H1 (cell line): ENCODE data around the gene SSTR5. TPM values are rescaled to one million over a fixed set of nuclear protein-coding genes. Genes with fewer than 3 reads are reported as not detected.

Source experiments
- CTCF ChIA-PET: fragments of 300-600 bp; sonication (Branson Sonifier 250); formaldehyde crosslinking; loops from one replicate; lab custom pipeline; 2021; ENCODE audit not compliant: partially characterized antibody; lab: Charles Lee
- POLR2A ChIA-PET: fragments of 300-600 bp; sonication (Branson Sonifier 250); formaldehyde crosslinking; loops from one replicate; lab custom pipeline; 2021; ENCODE audit warnings: inconsistent platforms; ENCODE audit not compliant: partially characterized antibody; lab: Charles Lee
- DNase-seq, 2 experiments: peaks; one replicate each; pipeline versions ENCODE4 v3.0.0 to v3.0.0-alpha.2; 2010 to 2022; ENCODE audit warnings: low spot score in 2 of 2, low read depth in 1 of 2, mixed read lengths in 1 of 2
- FAIRE-seq: peaks from 2 replicates; lab custom pipeline; 2011; peaks lifted over from hg19 to GRCh38; lab: Jason Lieb, UNC
- H2AFZ ChIP-seq: 2 replicates; pipeline ENCODE4 v1.8.1; 2012; ENCODE audit warnings: low read length, inconsistent platforms
- H2AK5ac ChIP-seq: 2 replicates; pipeline ENCODE4 v1.6.1; 2013; ENCODE audit warnings: low read depth, low read length
- H2BK120ac ChIP-seq: replicated peaks from 2 replicates; pipeline ENCODE3; 2013; ENCODE audit warnings: low read depth, low read length, inconsistent platforms
- H2BK12ac ChIP-seq: 2 replicates; pipeline ENCODE4 v1.6.1; 2013; ENCODE audit warnings: low read depth, low read length
- H2BK15ac ChIP-seq: 2 replicates; pipeline ENCODE4 v1.6.1; 2013; ENCODE audit warnings: low read length
- H2BK20ac ChIP-seq: 2 replicates; pipeline ENCODE4 v1.6.1; 2013; ENCODE audit warnings: low read length
- H2BK5ac ChIP-seq: 2 replicates; pipeline ENCODE4 v1.6.1; 2013; ENCODE audit warnings: low read depth, low read length
- H3K14ac ChIP-seq: 2 replicates; pipeline ENCODE4 v1.6.1; 2013; ENCODE audit warnings: inconsistent platforms; ENCODE audit not compliant: insufficient read length
- H3K18ac ChIP-seq: 2 replicates; pipeline ENCODE4 v1.6.1; 2013; ENCODE audit warnings: low read length; ENCODE audit errors: extremely low read depth
- H3K23ac ChIP-seq: 2 replicates; pipeline ENCODE4 v1.6.1; 2013; ENCODE audit warnings: inconsistent platforms; ENCODE audit not compliant: insufficient read length
- H3K23me2 ChIP-seq: 2 replicates; pipeline ENCODE4 v1.6.1; 2013; ENCODE audit warnings: low read depth, low read length
- H3K27ac ChIP-seq: 2 replicates; pipeline ENCODE4 v1.6.1; 2011; ENCODE audit warnings: low read depth, low read length, inconsistent platforms
- H3K27me3 ChIP-seq, 4 experiments: replicated peaks in 1 of 4; 1 replicate in 1 of 4; 2 replicates in 3 of 4; pipeline versions ENCODE4 v1.6.1 to v1.8.1; 2011 to 2013; ENCODE audit warnings: low read length in 3 of 4, mild to moderate bottlenecking in 3 of 4, inconsistent platforms in 2 of 4, mixed read lengths in 2 of 4, moderate library complexity in 1 of 4; ENCODE audit not compliant: control insufficient read depth in 3 of 4, insufficient read depth in 3 of 4; ENCODE audit errors: extremely low read depth in 1 of 4
- H3K36me3 ChIP-seq, 4 experiments: 2 replicates each; pipeline versions ENCODE4 v1.6.1 to v1.8.1; 2011 to 2013; ENCODE audit warnings: mild to moderate bottlenecking in 4 of 4, low read length in 3 of 4, moderate library complexity in 2 of 4, control low read depth in 1 of 4, inconsistent platforms in 1 of 4; ENCODE audit not compliant: insufficient read depth in 4 of 4, control insufficient read depth in 2 of 4
- H3K4ac ChIP-seq: replicated peaks from 2 replicates; pipeline ENCODE3; 2013; ENCODE audit warnings: low read length, low read depth, mixed read lengths, inconsistent platforms; ENCODE audit not compliant: insufficient read length
- H3K4me1 ChIP-seq, 4 experiments: replicated peaks in 1 of 4; 1 replicate in 1 of 4; 2 replicates in 3 of 4; pipeline versions ENCODE4 v1.6.1 to v1.8.1; 2011 to 2013; ENCODE audit warnings: low read length in 3 of 4, inconsistent platforms in 2 of 4, mixed read lengths in 1 of 4; ENCODE audit not compliant: insufficient read depth in 4 of 4, control insufficient read depth in 3 of 4
- H3K4me2 ChIP-seq, 2 experiments: 2 replicates each; pipeline versions ENCODE4 v1.6.1 to v1.8.1; 2011 to 2013; ENCODE audit warnings: low read depth in 2 of 2, low read length in 2 of 2, control low read depth in 1 of 2, inconsistent platforms in 1 of 2, mild to moderate bottlenecking in 1 of 2; ENCODE audit not compliant: insufficient read depth in 1 of 2
- H3K4me3 ChIP-seq, 4 experiments: fragments of 200-600, 300-600 bp in 1 of 4; sonication (generic), shearing (Covaris generic), sonication (Bioruptor Twin) in 1 of 4; 2 replicates each; pipeline versions ENCODE4 v1.5.1 to v1.8.1; 2011 to 2016; ENCODE audit warnings: low read length in 4 of 4, low read depth in 3 of 4, control low read depth in 2 of 4, inconsistent platforms in 2 of 4, mild to moderate bottlenecking in 2 of 4, mixed read lengths in 1 of 4, moderate library complexity in 1 of 4; ENCODE audit not compliant: insufficient read depth in 2 of 4; ENCODE audit errors: extremely low read depth in 1 of 4
- H3K56ac ChIP-seq: replicated peaks from 2 replicates; pipeline ENCODE3; 2013; ENCODE audit warnings: low read depth, mild to moderate bottlenecking, mixed read lengths, low read length, inconsistent platforms; ENCODE audit not compliant: insufficient read length
- H3K79me1 ChIP-seq: 2 replicates; pipeline ENCODE4 v1.6.1; 2013; ENCODE audit warnings: low read depth, low read length, control low read depth
- H3K79me2 ChIP-seq, 2 experiments: 2 replicates each; pipeline versions ENCODE4 v1.6.1 to v1.8.1; 2012 to 2013; ENCODE audit warnings: low read length in 2 of 2, mild to moderate bottlenecking in 2 of 2, inconsistent platforms in 1 of 2; ENCODE audit not compliant: insufficient read depth in 2 of 2, control insufficient read depth in 1 of 2
- H3K9ac ChIP-seq, 4 experiments: replicated peaks in 1 of 4; 1 replicate in 1 of 4; 2 replicates in 3 of 4; pipeline versions ENCODE4 v1.6.1 to v1.8.1; 2011 to 2013; ENCODE audit warnings: low read depth in 3 of 4, low read length in 3 of 4, control low read depth in 2 of 4, mild to moderate bottlenecking in 2 of 4, moderate library complexity in 2 of 4, inconsistent platforms in 1 of 4; ENCODE audit errors: extremely low read depth in 1 of 4
- H3K9me3 ChIP-seq, 2 experiments: 2 replicates each; pipeline versions ENCODE4 v1.6.1 to v1.8.1; 2012 to 2013; ENCODE audit warnings: mild to moderate bottlenecking in 2 of 2, moderate library complexity in 2 of 2, control low read depth in 1 of 2, inconsistent platforms in 1 of 2, low read depth in 1 of 2, low read length in 1 of 2, mixed read lengths in 1 of 2; ENCODE audit not compliant: insufficient read depth in 2 of 2
- H4K20me1 ChIP-seq, 2 experiments: replicated peaks in 1 of 2; 2 replicates each; pipeline versions ENCODE3 to v1.8.1; 2011 to 2013; ENCODE audit warnings: inconsistent platforms in 2 of 2, low read length in 2 of 2, mild to moderate bottlenecking in 1 of 2; ENCODE audit not compliant: insufficient read depth in 2 of 2, control insufficient read depth in 1 of 2
- H4K5ac ChIP-seq: 2 replicates; pipeline ENCODE4 v1.6.1; 2013; ENCODE audit warnings: low read length, low read depth, mixed read lengths, inconsistent platforms; ENCODE audit not compliant: insufficient read length
- H4K8ac ChIP-seq: 2 replicates; pipeline ENCODE4 v1.8.0; 2013; ENCODE audit warnings: mild to moderate bottlenecking, moderate library complexity, low read length, inconsistent platforms; ENCODE audit not compliant: insufficient read depth; ENCODE audit errors: extremely low read depth
- H4K91ac ChIP-seq: replicated peaks from 2 replicates; pipeline ENCODE3; 2013; ENCODE audit warnings: low read length, mixed read lengths, inconsistent platforms; ENCODE audit not compliant: insufficient read length
- CHD1 ChIP-seq: IDR thresholded peaks from 2 replicates; pipeline ENCODE4 v1.6.1; 2012; ENCODE audit warnings: low read depth, low read length, improper control_type of control experiment
- CREB1 ChIP-seq: IDR thresholded peaks from 2 replicates; pipeline ENCODE4 v1.6.1; 2012; ENCODE audit warnings: inconsistent platforms
- EP300 ChIP-seq, 2 experiments: IDR thresholded peaks; 1 replicate in 1 of 2; 2 replicates in 1 of 2; pipeline ENCODE4 v1.6.1; 2011 to 2012; ENCODE audit warnings: low read depth in 2 of 2, low read length in 2 of 2, mild to moderate bottlenecking in 2 of 2, borderline replicate concordance in 1 of 2, inconsistent platforms in 1 of 2, moderate library complexity in 1 of 2
- FOSL1 ChIP-seq: IDR thresholded peaks from 2 replicates; pipeline ENCODE4 v1.6.1; 2011; ENCODE audit warnings: mild to moderate bottlenecking, low read depth, low read length, moderate library complexity; ENCODE audit not compliant: insufficient read depth
- GABPA ChIP-seq: IDR thresholded peaks from 2 replicates; pipeline ENCODE4 v1.6.1; 2011; ENCODE audit warnings: mild to moderate bottlenecking, low read length, moderate library complexity, borderline replicate concordance; ENCODE audit not compliant: insufficient read depth
- GTF2F1 ChIP-seq: IDR thresholded peaks from 2 replicates; pipeline ENCODE4 v1.6.1; 2012; ENCODE audit warnings: low read depth, low read length, improper control_type of control experiment, borderline replicate concordance
- KDM1A ChIP-seq: fragments of 200-600, 300-600 bp; sonication (generic); IDR thresholded peaks from 2 replicates; pipeline ENCODE4 v1.7.1; 2016; ENCODE audit warnings: mild to moderate bottlenecking, low read length, borderline replicate concordance
- MAFK ChIP-seq: IDR thresholded peaks from 2 replicates; pipeline ENCODE4 v1.6.1; 2012; ENCODE audit warnings: low read depth, mild to moderate bottlenecking, improper control_type of control experiment, low read length
- ZNF274 ChIP-seq: IDR thresholded peaks from 2 replicates; pipeline ENCODE4 v1.7.0; 2012; ENCODE audit warnings: low read length, borderline replicate concordance; ENCODE audit errors: extremely low read depth
- WGBS, 2 experiments: shearing (Covaris generic) in 1 of 2; methylation state at CpG; one replicate each; pipeline versions ENCODE4 v1.1.6 to v1.1.7; 2013 to 2015; ENCODE audit warnings: low lambda C conversion rate in 2 of 2, mixed read lengths in 2 of 2, inconsistent platforms in 1 of 2, low coverage in 1 of 2, missing lambda C conversion rate in 1 of 2; ENCODE audit not compliant: insufficient replicate concordance in 2 of 2, insufficient coverage in 1 of 2, insufficient read length in 1 of 2; ENCODE audit errors: extremely low coverage in 1 of 2, missing lambda C conversion rate in 1 of 2; 5-methylcytosine and 5-hydroxymethylcytosine counted together
- polyA plus RNA-seq, 7 experiments: library from polyadenylated mRNA; depleted of rRNA in 3 of 7; stranded (reverse) in 5 of 7; unstranded in 2 of 7; fragments of >200 nt in 5 of 7; fragments of 200-250 nt in 2 of 7; gene quantifications; 1 replicate in 5 of 7; 2 replicates in 1 of 7; 4 replicates in 1 of 7; pipeline versions ENCODE4 v1.2.1 to v1.2.3, GENCODE V29; 2011 to 2013; ENCODE audit warnings: missing spikeins in 2 of 7, mixed read lengths in 2 of 7
- total RNA-seq: library from RNA; stranded (reverse); fragmentation: NEBNext Ultra II Directional; extraction: Animal tissue kit (Norgen Biotek cat#: 25700); gene quantifications from 2 replicates; pipeline ENCODE4 v1.2.1, GENCODE V29; 2021
- TF ChIP-seq, protein P1 (sequence below): IDR thresholded peaks from 2 replicates; pipeline ENCODE4 v1.6.1; 2011; ENCODE audit warnings: low read length, improper control_type of control experiment

Gene SSTR5
- total and polyA plus RNA-seq, 2 of the 8 experiments (the other 6 are each of a cell fraction or from before 2014, with no cell fraction given) = 0.56 to 0.60 TPM

DNA sequence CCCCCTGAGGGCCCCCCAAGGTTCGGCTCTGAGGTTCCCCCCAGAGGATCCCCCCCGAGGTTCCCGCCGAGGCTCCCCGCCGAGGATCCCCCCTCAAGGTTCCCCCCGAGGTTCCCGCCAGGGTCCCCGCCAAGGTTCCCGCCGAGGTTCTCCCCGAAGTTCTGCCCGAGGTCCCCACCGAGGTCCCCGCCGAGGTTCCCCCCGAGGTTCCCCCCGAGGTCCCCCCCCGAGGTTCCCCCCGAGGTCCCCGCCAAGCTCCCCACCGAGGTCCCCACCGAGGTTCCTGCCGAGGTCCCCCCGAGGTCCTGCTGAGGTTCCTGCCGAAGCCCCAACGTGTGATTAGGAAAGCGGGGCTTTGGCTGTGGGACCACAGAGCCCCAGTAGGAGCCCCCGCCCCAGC, 32.2 kb upstream of the SSTR5 start:
- no peak overlapping the region for H2BK12ac ChIP-seq
- H2BK120ac ChIP-seq = no peak overlapping the region
- no peaks in the 10 kb centered on the region for H3K79me2 ChIP-seq
- no peak overlapping the region for H2AFZ ChIP-seq
- H4K5ac ChIP-seq = no peak overlapping the region
- no peaks in the 10 kb centered on the region for H3K36me3 ChIP-seq
- ChIA-PET CTCF (interaction anchor here (0.6 to 1.2 kb wide), 2 partner anchors 144 to 272 kb away, joined by 3 read pairs; no protein-coding TSS in a partner anchor), POLR2A (no interaction called here)
- no peak overlapping the region for H3K23ac ChIP-seq
- FAIRE-seq = no peak
- peaks cover 0 to 11% (median 2%) of the 10 kb centered on the region in 4 experiments; a peak in 4 of 7 replicates for H3K4me1 ChIP-seq
- no peak overlapping the region for H3K4me2 ChIP-seq
- WGBS, 2 experiments = 100% methylated on average over 1 of the region's 29 CpGs; no CpG with 5 or more reads in 1 of the 2 experiments
- no peak overlapping the region for H4K8ac ChIP-seq
- no peaks in the 10 kb centered on the region for H3K27me3 ChIP-seq
- H3K4ac ChIP-seq = no peak overlapping the region
- no peak overlapping the region for H3K18ac ChIP-seq
- H2BK15ac ChIP-seq = no peak overlapping the region
- no peak overlapping the region for H3K27ac ChIP-seq
- no peak for DNase-seq
- H2BK5ac ChIP-seq = no peak overlapping the region
- H3K9me3 ChIP-seq = peaks cover 0 to 4% of the 10 kb centered on the region in 2 experiments; a peak in 2 of 4 replicates
- no peaks in the 10 kb centered on the region for H3K79me1 ChIP-seq
- no peak overlapping the region for H2BK20ac ChIP-seq
- H4K20me1 ChIP-seq = no peaks in the 10 kb centered on the region
- TF ChIP-seq EP300 (IDR thresholded peaks at IDR 0.05; ENCODE audit: borderline replicate concordance in 1 of 2, low read depth in 2 of 2, low read length in 2 of 2) (no peak), GABPA (no peak), MAFK (no peak), GTF2F1 (no peak), ZNF274 (no peak), FOSL1 (no peak), CHD1 (no peak), CREB1 (no peak), KDM1A (no peak)
- TF ChIP-seq, protein P1, sequence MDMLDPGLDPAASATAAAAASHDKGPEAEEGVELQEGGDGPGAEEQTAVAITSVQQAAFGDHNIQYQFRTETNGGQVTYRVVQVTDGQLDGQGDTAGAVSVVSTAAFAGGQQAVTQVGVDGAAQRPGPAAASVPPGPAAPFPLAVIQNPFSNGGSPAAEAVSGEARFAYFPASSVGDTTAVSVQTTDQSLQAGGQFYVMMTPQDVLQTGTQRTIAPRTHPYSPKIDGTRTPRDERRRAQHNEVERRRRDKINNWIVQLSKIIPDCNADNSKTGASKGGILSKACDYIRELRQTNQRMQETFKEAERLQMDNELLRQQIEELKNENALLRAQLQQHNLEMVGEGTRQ = no peak
- no peaks in the 10 kb centered on the region for H3K23me2 ChIP-seq
- H2AK5ac ChIP-seq = no peak overlapping the region
- no peak overlapping the region for H4K91ac ChIP-seq
- no peak overlapping the region for H3K4me3 ChIP-seq
- H3K56ac ChIP-seq = no peak overlapping the region
- no peak overlapping the region for H3K9ac ChIP-seq
- H3K14ac ChIP-seq = no peak overlapping the region
